Stomach smooth muscle (tissue), 2 donors: ENCODE results near the gene DNPH1.

Experiments
- H3K27ac ChIP-seq: one replicate; pipeline ENCODE4 v1.7.0; 2013; ENCODE audit warnings: mild to moderate bottlenecking, low read length, inconsistent platforms
- H3K27me3 ChIP-seq, 2 donors: one replicate each; pipeline ENCODE4 v1.7.0; 2013; ENCODE audit warnings: low read length in 2 of 2; ENCODE audit not compliant: insufficient read depth in 2 of 2, control insufficient read depth in 1 of 2
- H3K36me3 ChIP-seq, 2 donors: one replicate each; pipeline ENCODE4 v1.7.0; 2013; ENCODE audit warnings: low read length in 2 of 2; ENCODE audit not compliant: control insufficient read depth in 2 of 2, insufficient read depth in 2 of 2
- H3K4me1 ChIP-seq: one replicate; pipeline ENCODE4 v1.7.0; 2013; ENCODE audit warnings: low read length; ENCODE audit not compliant: control insufficient read depth, insufficient read depth
- H3K4me3 ChIP-seq, 2 donors: one replicate each; pipeline ENCODE4 v1.7.0; 2013; ENCODE audit warnings: low read length in 2 of 2
- H3K9ac ChIP-seq, 2 donors: one replicate each; pipeline ENCODE4 v1.7.0; 2013; ENCODE audit warnings: low read length in 2 of 2, mild to moderate bottlenecking in 1 of 2
- H3K9me3 ChIP-seq, 2 donors: one replicate each; pipeline ENCODE4 v1.7.0; 2013; ENCODE audit warnings: low read length in 2 of 2; ENCODE audit not compliant: control insufficient read depth in 2 of 2
- donor health status: healthy.
- donor health status: Pancreatic carcinoma.

The DNPH1 gene

DNA sequence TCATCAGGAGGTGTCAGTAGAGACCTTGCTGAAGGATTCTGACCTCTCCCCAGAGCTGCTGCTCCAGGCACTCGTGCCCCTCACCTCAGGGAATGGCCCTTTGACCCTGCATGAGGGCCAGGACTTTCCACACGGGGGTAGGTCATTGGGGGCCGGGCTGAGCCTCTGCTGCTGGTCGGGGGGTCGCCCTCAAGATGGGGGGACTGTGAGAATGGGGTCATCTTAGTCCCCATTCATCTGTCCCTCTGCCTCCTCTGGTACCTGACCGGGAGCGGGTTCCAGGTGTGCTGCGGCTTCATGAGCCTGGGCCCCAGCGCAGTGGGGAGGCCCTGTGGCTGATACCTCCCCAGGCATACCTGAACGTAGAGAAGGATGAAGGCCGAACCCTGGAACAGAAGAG lies 15.8 kb downstream of the DNPH1 start:
- no peak overlapping the region for H3K9ac ChIP-seq
- no peaks in the 10 kb centered on the region for H3K4me1 ChIP-seq
- peaks cover 24 to 25% of the 10 kb centered on the region in 2 donors for H3K36me3 ChIP-seq
- no peak overlapping the region for H3K4me3 ChIP-seq
- no peaks in the 10 kb centered on the region for H3K27me3 ChIP-seq
- no peak overlapping the region for H3K27ac ChIP-seq
- no peaks in the 10 kb centered on the region for H3K9me3 ChIP-seq

DNA sequence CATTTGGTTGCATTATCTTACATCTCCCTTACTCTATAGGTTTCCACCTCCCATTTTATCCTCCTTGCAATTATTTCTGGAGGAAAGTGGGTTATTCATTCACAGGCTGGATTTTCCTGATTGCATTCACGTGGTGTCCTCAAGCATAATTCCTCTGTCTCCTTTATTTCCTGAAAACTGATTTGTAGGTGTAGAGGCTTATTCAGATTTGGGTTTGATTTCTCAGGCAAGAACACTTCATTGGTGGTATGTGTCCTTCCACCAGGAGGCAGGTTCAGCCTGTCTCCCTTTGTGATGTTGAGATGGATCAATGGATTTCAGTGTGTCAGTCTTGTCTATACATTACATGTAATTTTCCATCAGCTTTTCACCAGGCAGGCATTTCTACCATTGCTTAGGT lies 17.3 kb downstream of the DNPH1 start:
- H3K4me1 ChIP-seq: no peaks in the 10 kb centered on the region
- H3K9ac ChIP-seq: no peak overlapping the region
- no peak overlapping the region for H3K4me3 ChIP-seq
- no peaks in the 10 kb centered on the region for H3K27me3 ChIP-seq
- H3K9me3 ChIP-seq: no peaks in the 10 kb centered on the region
- no peak overlapping the region for H3K27ac ChIP-seq
- H3K36me3 ChIP-seq: peaks cover 20 to 23% of the 10 kb centered on the region in 2 donors

DNA sequence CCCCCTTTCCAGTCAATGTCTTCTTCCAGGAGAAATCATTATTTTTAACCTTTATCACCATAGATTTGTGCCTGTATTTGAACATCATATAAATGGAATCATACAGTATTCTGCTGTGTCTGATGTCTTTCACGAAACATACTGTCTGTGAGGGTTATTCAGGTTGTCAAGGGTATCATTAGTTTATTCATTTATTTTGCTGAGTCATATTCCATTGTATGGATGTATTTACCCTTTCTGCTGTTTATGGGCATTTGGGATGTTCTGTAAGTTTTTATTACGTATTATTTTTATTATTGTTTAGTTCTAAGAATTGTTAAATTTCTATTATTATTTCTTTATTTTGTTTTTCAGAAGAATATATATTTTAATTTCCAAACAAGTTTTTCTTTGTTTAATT lies 22.0 kb downstream of the DNPH1 start:
- Histone ChIP-seq H3K4me3 (no peak overlapping the region), H3K27ac (no peak overlapping the region), H3K36me3 (peaks cover 16 to 17% of the 10 kb centered on the region in 2 donors)

DNA sequence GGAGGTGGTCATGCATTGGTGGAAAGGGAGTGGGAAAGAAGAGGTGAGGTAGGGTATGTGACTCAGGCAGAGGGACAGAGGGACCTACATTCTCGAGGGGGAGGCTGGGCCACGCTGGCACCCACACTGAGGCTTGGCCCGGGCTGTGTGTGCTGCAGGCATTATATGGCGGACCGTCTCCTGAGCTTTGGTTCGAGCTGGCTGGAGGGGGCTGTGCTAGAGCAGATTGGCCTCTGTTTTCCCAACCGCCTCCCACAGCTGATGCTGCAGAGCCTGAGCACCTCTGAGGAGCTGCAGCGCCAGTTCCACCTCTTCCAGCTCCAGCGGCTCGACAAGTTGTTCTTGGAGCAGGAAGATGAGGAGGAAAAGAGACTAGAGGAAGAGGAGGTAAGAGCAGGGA lies 23.4 kb downstream of the DNPH1 start:
- H3K27ac ChIP-seq: no peak overlapping the region
- peaks cover 14 to 20% of the 10 kb centered on the region in 2 donors for H3K36me3 ChIP-seq
- H3K27me3 ChIP-seq: no peaks in the 10 kb centered on the region
- no peak overlapping the region for H3K4me3 ChIP-seq
- no peaks in the 10 kb centered on the region for H3K4me1 ChIP-seq
- no peak overlapping the region for H3K9ac ChIP-seq
- no peaks in the 10 kb centered on the region for H3K9me3 ChIP-seq

More for the DNA sequence above, 22.0 kb downstream of the DNPH1 start:
- Histone ChIP-seq H3K4me1 (no peaks in the 10 kb centered on the region), H3K9me3 (no peaks in the 10 kb centered on the region), H3K9ac (no peak overlapping the region), H3K27me3 (no peaks in the 10 kb centered on the region)

DNA sequence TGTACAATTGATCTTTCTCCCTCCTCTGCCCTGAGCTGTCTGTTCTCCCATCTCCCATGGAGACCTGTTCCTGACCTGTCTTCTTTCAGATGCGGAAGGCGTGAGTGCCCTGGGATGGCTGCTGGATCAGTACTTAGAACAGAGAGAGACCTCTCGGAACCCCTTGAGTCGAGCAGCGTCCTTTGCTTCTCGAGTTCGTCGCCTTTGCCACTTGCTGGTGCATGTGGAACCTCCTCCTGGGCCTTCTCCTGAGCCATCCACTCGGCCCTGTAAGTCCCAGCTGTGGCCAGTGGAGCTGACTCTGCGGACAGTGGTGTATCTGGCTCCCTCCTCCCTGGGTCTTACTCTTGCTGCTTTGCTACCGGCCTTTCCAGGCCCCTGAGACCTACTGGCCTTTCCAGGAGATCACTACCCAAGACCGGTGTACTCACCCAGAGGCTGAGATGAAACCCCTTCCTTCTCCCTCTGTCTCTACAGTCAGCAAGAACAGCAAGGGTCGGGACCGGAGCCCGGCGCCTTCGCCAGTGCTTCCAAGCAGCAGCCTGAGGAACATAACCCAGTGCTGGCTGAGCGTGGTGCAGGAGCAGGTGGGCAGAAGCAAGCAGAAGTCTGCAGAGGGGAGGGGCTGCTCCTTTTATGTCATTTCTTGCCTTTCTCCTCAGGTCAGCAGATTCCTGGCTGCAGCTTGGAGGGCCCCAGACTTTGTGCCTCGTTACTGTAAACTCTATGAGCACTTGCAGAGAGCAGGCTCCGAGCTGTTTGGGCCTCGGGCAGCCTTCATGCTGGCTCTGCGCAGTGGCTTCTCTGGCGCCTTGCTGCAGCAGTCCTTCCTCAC lies 24.8 kb downstream of the DNPH1 start:
- no peak overlapping the region for H3K4me3 ChIP-seq
- no peaks in the 10 kb centered on the region for H3K27me3 ChIP-seq
- no peaks in the 10 kb centered on the region for H3K4me1 ChIP-seq
- no peak overlapping the region for H3K9ac ChIP-seq
- no peak overlapping the region for H3K27ac ChIP-seq
- H3K9me3 ChIP-seq: no peaks in the 10 kb centered on the region
- peaks cover 24 to 30% of the 10 kb centered on the region in 2 donors for H3K36me3 ChIP-seq

DNA sequence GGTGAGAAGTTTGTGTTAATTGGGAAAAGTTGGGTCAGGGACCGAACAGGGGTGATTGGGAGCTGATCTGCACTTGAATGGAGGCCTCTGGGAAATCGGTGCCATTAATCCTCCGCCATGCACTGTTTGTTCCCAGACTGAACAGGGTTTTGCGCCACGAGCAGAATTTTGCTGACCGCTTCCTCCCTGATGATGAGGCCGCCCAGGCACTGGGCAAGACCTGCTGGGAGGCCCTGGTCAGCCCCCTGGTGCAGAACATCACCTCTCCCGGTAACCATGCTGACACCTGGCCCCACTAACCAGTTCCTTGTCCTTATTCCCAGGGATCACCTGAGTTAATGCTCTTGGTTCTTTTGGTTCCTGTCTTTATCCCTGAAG lies 25.6 kb downstream of the DNPH1 start:
- no peaks in the 10 kb centered on the region for H3K9me3 ChIP-seq
- H3K36me3 ChIP-seq: peaks cover 27 to 34% of the 10 kb centered on the region in 2 donors
- H3K9ac ChIP-seq: no peak overlapping the region

DNA sequence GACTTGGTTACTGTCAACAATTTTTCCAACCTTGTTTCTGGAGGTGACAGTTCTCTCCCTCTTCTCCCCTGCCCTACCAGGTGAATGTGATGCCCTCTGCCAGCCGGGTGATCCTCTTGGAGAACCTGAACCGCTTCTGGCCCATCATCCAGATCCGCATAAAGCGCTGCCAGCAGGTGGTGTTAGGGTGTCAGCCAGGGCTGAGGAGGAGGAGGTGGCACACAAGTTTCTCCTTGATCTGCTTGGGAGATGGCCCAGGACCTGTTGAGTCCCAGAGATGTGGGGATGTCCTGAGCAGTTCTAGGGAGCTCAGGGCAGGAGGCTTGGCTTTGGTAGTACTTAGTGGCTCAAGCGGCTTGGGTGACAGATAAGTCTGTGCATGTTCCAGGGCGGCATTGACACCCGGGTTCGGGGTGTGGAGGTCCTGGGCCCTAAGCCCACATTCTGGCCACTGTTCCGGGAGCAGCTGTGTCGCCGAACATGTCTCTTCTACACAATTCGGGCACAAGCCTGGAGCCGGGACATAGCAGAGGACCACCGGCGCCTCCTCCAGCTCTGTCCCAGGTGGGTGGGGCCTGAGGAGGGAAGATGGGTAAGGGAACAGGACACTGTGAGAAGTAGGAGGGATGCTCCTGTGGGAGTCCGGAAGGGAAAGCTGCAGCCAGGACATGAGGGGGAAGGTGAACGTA lies 26.1 kb downstream of the DNPH1 start:
- Histone ChIP-seq H3K4me3 (no peak overlapping the region), H3K9me3 (no peaks in the 10 kb centered on the region), H3K27ac (no peak overlapping the region), H3K9ac (no peak overlapping the region), H3K36me3 (peaks cover 31 to 34% of the 10 kb centered on the region in 2 donors), H3K27me3 (no peaks in the 10 kb centered on the region), H3K4me1 (no peaks in the 10 kb centered on the region)

More for the DNA sequence above, 25.6 kb downstream of the DNPH1 start:
- Histone ChIP-seq H3K4me1 (no peaks in the 10 kb centered on the region), H3K27ac (no peak overlapping the region), H3K27me3 (no peaks in the 10 kb centered on the region), H3K4me3 (no peak overlapping the region)

DNA sequence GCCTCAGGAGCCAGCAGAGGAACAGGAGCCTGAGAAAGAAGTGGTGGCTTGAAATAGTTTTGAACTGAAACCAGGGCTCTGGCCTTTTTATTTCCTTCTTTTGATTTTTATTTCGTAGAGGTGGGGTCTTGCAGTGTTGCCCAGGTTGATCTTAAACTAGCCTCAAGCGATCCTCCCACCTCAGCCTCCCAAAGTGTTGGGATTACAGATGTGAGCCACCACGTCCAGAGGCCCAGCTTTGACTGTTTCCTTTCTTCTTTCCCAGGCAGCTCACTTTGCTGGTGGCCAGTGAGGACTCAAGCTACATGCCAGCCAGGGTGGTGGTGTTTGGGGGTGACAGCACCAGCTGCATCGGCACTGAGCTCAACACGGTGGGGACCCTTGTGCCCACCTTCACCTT lies 26.8 kb downstream of the DNPH1 start:
- peaks cover 31 to 36% of the 10 kb centered on the region in 2 donors for H3K36me3 ChIP-seq
- no peaks in the 10 kb centered on the region for H3K4me1 ChIP-seq
- no peaks in the 10 kb centered on the region for H3K9me3 ChIP-seq
- no peaks in the 10 kb centered on the region for H3K27me3 ChIP-seq
- no peak overlapping the region for H3K4me3 ChIP-seq
- H3K9ac ChIP-seq: no peak overlapping the region
- H3K27ac ChIP-seq: no peak overlapping the region

DNA sequence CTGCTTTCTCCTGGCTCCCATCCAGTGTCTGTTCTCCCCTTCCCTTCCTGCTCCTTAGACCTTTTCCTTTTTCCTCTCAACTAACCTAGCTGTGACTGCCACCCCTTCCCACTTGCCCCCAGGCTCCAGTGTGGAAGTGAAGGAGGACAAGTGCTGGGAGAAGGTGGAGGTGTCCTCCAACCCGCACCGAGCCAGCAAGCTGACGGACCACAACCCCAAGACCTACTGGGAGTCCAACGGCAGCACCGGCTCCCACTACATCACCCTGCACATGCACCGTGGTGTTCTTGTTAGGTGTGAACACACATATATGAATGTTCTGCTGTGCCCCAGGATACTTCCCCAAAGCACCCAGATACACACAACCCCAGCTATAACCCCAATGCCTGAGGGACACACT lies 28.7 kb downstream of the DNPH1 start:
- Histone ChIP-seq H3K9me3 (no peaks in the 10 kb centered on the region), H3K36me3 (peaks cover 35 to 43% of the 10 kb centered on the region in 2 donors), H3K27ac (no peak overlapping the region), H3K27me3 (no peaks in the 10 kb centered on the region), H3K4me1 (no peaks in the 10 kb centered on the region), H3K9ac (no peak overlapping the region), H3K4me3 (no peak overlapping the region)

DNA sequence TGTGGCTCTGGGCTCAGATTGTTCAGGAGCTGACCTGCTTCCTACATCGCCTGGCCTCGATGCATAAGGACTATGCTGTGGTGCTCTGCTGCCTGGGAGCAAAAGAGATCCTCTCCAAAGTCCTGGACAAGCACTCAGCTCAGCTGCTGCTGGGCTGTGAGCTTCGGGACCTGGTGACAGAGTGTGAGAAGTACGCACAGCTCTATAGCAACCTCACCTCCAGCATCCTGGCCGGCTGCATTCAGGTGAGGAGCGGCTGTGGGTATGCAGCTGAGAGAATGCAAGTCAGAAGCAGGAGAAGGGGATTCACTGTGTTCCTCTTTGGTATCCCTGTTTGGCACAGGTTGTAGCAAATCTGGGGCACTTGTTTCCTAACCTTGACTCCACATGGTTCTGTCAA lies 29.4 kb downstream of the DNPH1 start:
- peaks cover 34 to 48% of the 10 kb centered on the region in 2 donors for H3K36me3 ChIP-seq
- H3K9me3 ChIP-seq: no peaks in the 10 kb centered on the region
- H3K27me3 ChIP-seq: no peaks in the 10 kb centered on the region
- H3K9ac ChIP-seq: no peak overlapping the region
- no peak overlapping the region for H3K27ac ChIP-seq
- no peaks in the 10 kb centered on the region for H3K4me1 ChIP-seq
- no peak overlapping the region for H3K4me3 ChIP-seq

DNA sequence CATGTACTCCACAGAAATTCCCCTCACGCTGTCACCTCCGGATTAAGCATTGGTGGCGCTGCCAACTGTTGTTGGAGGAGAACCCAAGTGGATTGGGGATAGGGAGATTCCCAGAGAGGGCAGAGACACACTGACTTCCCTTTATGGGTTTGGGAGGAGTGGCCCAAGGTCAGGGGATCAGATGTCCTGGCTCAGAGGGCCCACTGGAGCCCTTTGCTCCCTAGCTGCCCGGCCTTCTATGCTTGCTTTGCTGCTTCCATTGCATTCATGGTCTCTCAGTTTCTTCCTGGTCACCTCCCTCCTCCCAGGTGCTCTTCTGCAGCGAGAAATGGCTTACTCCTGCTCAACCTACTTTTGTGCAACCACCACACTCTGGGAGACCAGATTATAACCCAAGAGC lies 32.9 kb downstream of the DNPH1 start:
- no peak overlapping the region for H3K4me3 ChIP-seq
- H3K27me3 ChIP-seq: no peaks in the 10 kb centered on the region
- H3K4me1 ChIP-seq: no peaks in the 10 kb centered on the region
- H3K9ac ChIP-seq: no peak overlapping the region
- H3K27ac ChIP-seq: no peak overlapping the region
- H3K9me3 ChIP-seq: no peaks in the 10 kb centered on the region
- H3K36me3 ChIP-seq: peaks cover 35 to 45% of the 10 kb centered on the region in 2 donors
